ENCODE results near the gene CLCF1. TPM values are rescaled to one million over a fixed set of nuclear protein-coding genes. Genes with fewer than 3 reads are reported as not detected.

Gene CLCF1
- total and polyA plus RNA-seq, 2 donors from 2014 or later: 5.7 to 15.8 TPM

- Histone ChIP-seq H3K27ac (ENCODE audit: low read depth in 2 of 2, low read length in 2 of 2) (no peak overlapping the region), H3K9me3 (ENCODE audit: control insufficient read depth in 2 of 3, insufficient read depth in 1 of 3, low read length in 3 of 3) (no peaks in the 10 kb centered on the region), H3K4me3 (ENCODE audit: low read length in 3 of 3) (no peak overlapping the region), H3K9ac (ENCODE audit: low read length in 3 of 3) (no peak overlapping the region), H3K27me3 (ENCODE audit: control insufficient read depth, insufficient read depth, low read length) (no peaks in the 10 kb centered on the region), H3K4me1 (ENCODE audit: control insufficient read depth in 2 of 3, insufficient read depth in 2 of 3, low read depth in 1 of 3, low read length in 3 of 3) (peaks cover 5 to 32% (median 17%) of the 10 kb centered on the region in 3 donors), H3K36me3 (ENCODE audit: control insufficient read depth in 2 of 3, insufficient read depth in 3 of 3, low read length in 3 of 3) (peaks cover 0 to 3% (median 0%) of the 10 kb centered on the region in 3 donors)
- no peak for FAIRE-seq
- DNase-seq: no peak
- intact Hi-C loops (cut with DNase I): no loop called here
- TF ChIP-seq CTCF (IDR thresholded peaks at IDR 0.05; ENCODE audit: borderline replicate concordance, extremely low read depth, insufficient read depth): no peak
These were observed 4.8 kb downstream of the CLCF1 start for GRCh38 chr11:67368621-67369020.

- Histone ChIP-seq H3K36me3 (ENCODE audit: control insufficient read depth in 2 of 3, insufficient read depth in 3 of 3, low read length in 3 of 3) (peaks cover 0 to 3% (median 0%) of the 10 kb centered on the region in 3 donors), H3K9me3 (ENCODE audit: control insufficient read depth in 2 of 3, insufficient read depth in 1 of 3, low read length in 3 of 3) (no peaks in the 10 kb centered on the region), H3K4me3 (ENCODE audit: low read length in 3 of 3) (no peak overlapping the region), H3K27ac (ENCODE audit: low read depth in 2 of 2, low read length in 2 of 2) (no peak overlapping the region), H3K9ac (ENCODE audit: low read length in 3 of 3) (no peak overlapping the region), H3K4me1 (ENCODE audit: control insufficient read depth in 2 of 3, insufficient read depth in 2 of 3, low read depth in 1 of 3, low read length in 3 of 3) (peaks cover 5 to 32% (median 17%) of the 10 kb centered on the region in 3 donors), H3K27me3 (ENCODE audit: control insufficient read depth, insufficient read depth, low read length) (no peaks in the 10 kb centered on the region)
- FAIRE-seq (no peak), DNase-seq (no peak)
- no peak for TF ChIP-seq CTCF (IDR thresholded peaks at IDR 0.05; ENCODE audit: borderline replicate concordance, extremely low read depth, insufficient read depth)
- intact Hi-C loops (cut with DNase I): no loop called here
These were observed 5.6 kb downstream of the CLCF1 start for GRCh38 chr11:67367761-67368227.

GRCh38 chr11:67366961-67367760, 6.2 kb downstream of the CLCF1 start:
- Histone ChIP-seq H3K4me1 (ENCODE audit: control insufficient read depth in 2 of 3, insufficient read depth in 2 of 3, low read depth in 1 of 3, low read length in 3 of 3) (peaks cover 5 to 31% (median 17%) of the 10 kb centered on the region in 3 donors), H3K4me3 (ENCODE audit: low read length in 3 of 3) (no peak overlapping the region), H3K9ac (ENCODE audit: low read length in 3 of 3) (no peak overlapping the region), H3K36me3 (ENCODE audit: control insufficient read depth in 2 of 3, insufficient read depth in 3 of 3, low read length in 3 of 3) (peaks cover 0 to 3% (median 0%) of the 10 kb centered on the region in 3 donors), H3K9me3 (ENCODE audit: control insufficient read depth in 2 of 3, insufficient read depth in 1 of 3, low read length in 3 of 3) (no peaks in the 10 kb centered on the region), H3K27ac (ENCODE audit: low read depth in 2 of 2, low read length in 2 of 2) (no peak overlapping the region), H3K27me3 (ENCODE audit: control insufficient read depth, insufficient read depth, low read length) (no peaks in the 10 kb centered on the region)
- FAIRE-seq (no peak), DNase-seq (no peak)
- no peak for TF ChIP-seq CTCF (IDR thresholded peaks at IDR 0.05; ENCODE audit: borderline replicate concordance, extremely low read depth, insufficient read depth)
- intact Hi-C loops (cut with DNase I): no loop called here
